Stimulated activated CD4-positive, alpha-beta T cell treated with anti-CD3 and anti-CD28 coated beads, Interleukin-4, amount 100 ng/mL, for 1 hour (primary cell): ENCODE results near the gene DTX4.

ENCODE experiments used
- DNase-seq: peaks from one replicate; pipeline ENCODE4 v3.0.0-alpha.2; 2020

Gene DTX4

GRCh38 chr11:59173080-59173963 is 1.4 kb downstream of the DTX4 start:
- no peak for DNase-seq

- DNase-seq, result no peak
Observed at GRCh38 chr11:59173964-59174663, 2.2 kb downstream of the DTX4 start.

GRCh38 chr11:59174664-59175033 is 2.7 kb downstream of the DTX4 start:
- DNase-seq, result no peak

GRCh38 chr11:59175091-59175501 is 3.2 kb downstream of the DTX4 start:
- no peak for DNase-seq

GRCh38 chr11:59176330-59176729 is 4.4 kb downstream of the DTX4 start:
- no peak for DNase-seq

GRCh38 chr11:59178402-59178801 is 6.5 kb downstream of the DTX4 start:
- no peak for DNase-seq

GRCh38 chr11:59179121-59179520 is 7.2 kb downstream of the DTX4 start:
- DNase-seq, result no peak

GRCh38 chr11:59180168-59180776 is 8.3 kb downstream of the DTX4 start:
- DNase-seq, result no peak

GRCh38 chr11:59180907-59181306 is 9.0 kb downstream of the DTX4 start:
- DNase-seq, result no peak

- no peak for DNase-seq
Observed at GRCh38 chr11:59181746-59182456, 10.0 kb downstream of the DTX4 start.

GRCh38 chr11:59182457-59183151 is 10.7 kb downstream of the DTX4 start:
- DNase-seq, result peak; percentile 26

GRCh38 chr11:59183771-59184170 is 11.8 kb downstream of the DTX4 start:
- no peak for DNase-seq

- no peak for DNase-seq
Observed at GRCh38 chr11:59184691-59185339, 12.9 kb downstream of the DTX4 start.

- DNase-seq, result no peak
Observed at GRCh38 chr11:59185386-59185945, 13.5 kb downstream of the DTX4 start.

GRCh38 chr11:59186130-59186594 is 14.2 kb downstream of the DTX4 start:
- DNase-seq, result peak; percentile 58

GRCh38 chr11:59187035-59187434 is 15.1 kb downstream of the DTX4 start:
- DNase-seq, result no peak

- DNase-seq, result no peak
Observed at GRCh38 chr11:59187587-59187986, 15.7 kb downstream of the DTX4 start.

- no peak for DNase-seq
Observed at GRCh38 chr11:59188954-59189353, 17.0 kb downstream of the DTX4 start.

- no peak for DNase-seq
Observed at GRCh38 chr11:59189986-59190385, 18.1 kb downstream of the DTX4 start.

- DNase-seq, result no peak
Observed at GRCh38 chr11:59191095-59191494, 19.2 kb downstream of the DTX4 start.

- DNase-seq, result no peak
Observed at GRCh38 chr11:59191890-59192289, 20.0 kb downstream of the DTX4 start.
